T-helper 17 cell (primary cell): ENCODE data around the gene BMI1. TPM values are rescaled to one million over a fixed set of nuclear protein-coding genes. Genes with fewer than 3 reads are reported as not detected.

Experiments
- ATAC-seq: fragments of 150-1000 bp; cut with Tn5 transposase; 2 replicates; pipeline ENCODE4 v1.10.0; 2021; ENCODE audit warnings: mild to moderate bottlenecking, moderate library complexity
- DNase-seq, 3 donors: peaks; one replicate each; pipeline versions ENCODE4 v3.0.0 to v3.0.0-alpha.2; 2020 to 2021
- H3K9me3 ChIP-seq: one replicate; pipeline ENCODE4 v1.7.0; 2013; ENCODE audit warnings: low read length, mild to moderate bottlenecking; ENCODE audit not compliant: control insufficient read depth, poor library complexity, severe bottlenecking
- H3K27ac Mint-ChIP-seq: one replicate; pipeline ENCODE4 v1.8.0; 2022; ENCODE audit warnings: mild to moderate bottlenecking, moderate library complexity, mixed read lengths
- H3K27me3 Mint-ChIP-seq: one replicate; pipeline ENCODE4 v1.8.0; 2022; ENCODE audit warnings: mixed read lengths
- H3K36me3 Mint-ChIP-seq: one replicate; pipeline ENCODE4 v1.8.0; 2022; ENCODE audit warnings: low read depth, mixed read lengths
- H3K4me1 Mint-ChIP-seq: one replicate; pipeline ENCODE4 v1.8.0; 2022; ENCODE audit warnings: mild to moderate bottlenecking, mixed read lengths
- H3K4me3 Mint-ChIP-seq: one replicate; pipeline ENCODE4 v1.8.0; 2022; ENCODE audit warnings: mild to moderate bottlenecking, moderate library complexity, mixed read lengths
- total RNA-seq, 4 donors: library from RNA in 2 of 4; stranded (reverse) in 2 of 4; gene quantifications; one replicate each; pipeline ENCODE4 v1.2.3 and lab custom pipeline; 2022 to 2026

The BMI1 gene
- total RNA-seq, 2 donors from 2014 or later: 53.5 to 72.4 TPM

GRCh38 chr10:22335173-22335933, 14.5 kb downstream of the BMI1 start:
- Mint-ChIP-seq H3K4me1 (peaks cover 19% of the 10 kb centered on the region), H3K4me3 (peak overlapping the region; percentile 87), H3K27ac (peak overlapping the region; percentile 93), H3K27me3 (peaks cover 30% of the 10 kb centered on the region), H3K36me3 (no peaks in the 10 kb centered on the region)
- ATAC-seq (peak; percentile 90), DNase-seq (peak; percentile 54 to 62 (median 61))
- H3K9me3 ChIP-seq: no peaks in the 10 kb centered on the region

GRCh38 chr10:22338185-22338900, 17.4 kb downstream of the BMI1 start:
- H3K9me3 ChIP-seq: no peaks in the 10 kb centered on the region
- Mint-ChIP-seq H3K27ac (no peak overlapping the region), H3K36me3 (no peaks in the 10 kb centered on the region), H3K27me3 (peaks cover 48% of the 10 kb centered on the region), H3K4me3 (no peak overlapping the region), H3K4me1 (peaks cover 15% of the 10 kb centered on the region)
- ATAC-seq (no peak), DNase-seq (no peak)

DNA sequence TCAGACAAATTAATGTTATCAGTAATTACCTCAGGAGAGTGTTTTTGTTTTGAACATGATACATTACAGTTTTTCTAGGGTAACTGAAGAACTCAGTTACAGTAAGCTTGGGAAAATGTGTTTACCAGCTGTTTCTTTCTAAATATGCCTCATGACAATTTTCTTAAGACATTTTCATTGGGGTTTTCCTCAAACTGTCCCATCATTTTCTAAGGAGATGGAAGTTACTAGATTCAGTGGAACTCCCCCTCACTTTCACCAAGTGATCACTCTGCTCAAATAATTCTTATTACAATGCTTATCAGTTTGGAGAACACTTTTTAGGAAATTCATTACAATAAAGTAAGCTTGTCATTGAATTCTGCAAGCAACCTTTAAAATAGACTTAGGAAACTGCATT, 18.0 kb downstream of the BMI1 start:
- DNase-seq (no peak), ATAC-seq (no peak)
- Mint-ChIP-seq H3K36me3 (no peaks in the 10 kb centered on the region), H3K27ac (no peak overlapping the region), H3K4me1 (peaks cover 11% of the 10 kb centered on the region), H3K27me3 (peaks cover 54% of the 10 kb centered on the region), H3K4me3 (no peak overlapping the region)
- H3K9me3 ChIP-seq: peaks cover 2% of the 10 kb centered on the region

DNA sequence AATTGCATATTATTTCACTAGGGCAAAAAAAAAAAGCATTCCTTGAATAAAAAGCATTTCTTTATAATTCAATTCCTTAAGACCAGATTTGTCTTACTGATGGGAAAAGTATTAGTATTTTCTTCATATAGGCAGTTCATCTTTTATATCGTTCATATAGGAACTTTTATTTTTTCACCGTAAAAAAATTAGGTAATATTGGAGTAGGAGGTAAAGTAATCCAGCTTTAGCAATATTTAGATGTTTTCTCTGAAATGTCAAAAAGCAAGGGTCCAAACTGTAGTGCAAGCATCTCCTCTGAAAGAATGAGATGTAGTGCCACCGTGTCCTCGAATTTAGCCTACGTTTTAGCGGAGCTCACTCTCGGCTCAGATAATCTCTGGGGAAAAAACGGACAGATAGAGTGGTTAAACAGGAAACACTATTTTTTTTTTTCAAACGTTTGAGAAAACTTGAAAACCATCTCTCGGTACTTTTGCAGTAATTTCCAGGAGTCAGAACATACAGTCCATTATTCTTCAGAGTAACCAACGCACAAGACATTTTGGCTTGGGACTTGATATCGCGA, 18.9 kb downstream of the BMI1 start:
- Mint-ChIP-seq H3K36me3 (no peaks in the 10 kb centered on the region), H3K4me3 (peak overlapping the region; percentile 88), H3K27ac (peak overlapping the region; percentile 86), H3K27me3 (peaks cover 64% of the 10 kb centered on the region), H3K4me1 (peaks cover 11% of the 10 kb centered on the region)
- ATAC-seq (no peak), DNase-seq (no peak)
- H3K9me3 ChIP-seq: peaks cover 8% of the 10 kb centered on the region

DNA sequence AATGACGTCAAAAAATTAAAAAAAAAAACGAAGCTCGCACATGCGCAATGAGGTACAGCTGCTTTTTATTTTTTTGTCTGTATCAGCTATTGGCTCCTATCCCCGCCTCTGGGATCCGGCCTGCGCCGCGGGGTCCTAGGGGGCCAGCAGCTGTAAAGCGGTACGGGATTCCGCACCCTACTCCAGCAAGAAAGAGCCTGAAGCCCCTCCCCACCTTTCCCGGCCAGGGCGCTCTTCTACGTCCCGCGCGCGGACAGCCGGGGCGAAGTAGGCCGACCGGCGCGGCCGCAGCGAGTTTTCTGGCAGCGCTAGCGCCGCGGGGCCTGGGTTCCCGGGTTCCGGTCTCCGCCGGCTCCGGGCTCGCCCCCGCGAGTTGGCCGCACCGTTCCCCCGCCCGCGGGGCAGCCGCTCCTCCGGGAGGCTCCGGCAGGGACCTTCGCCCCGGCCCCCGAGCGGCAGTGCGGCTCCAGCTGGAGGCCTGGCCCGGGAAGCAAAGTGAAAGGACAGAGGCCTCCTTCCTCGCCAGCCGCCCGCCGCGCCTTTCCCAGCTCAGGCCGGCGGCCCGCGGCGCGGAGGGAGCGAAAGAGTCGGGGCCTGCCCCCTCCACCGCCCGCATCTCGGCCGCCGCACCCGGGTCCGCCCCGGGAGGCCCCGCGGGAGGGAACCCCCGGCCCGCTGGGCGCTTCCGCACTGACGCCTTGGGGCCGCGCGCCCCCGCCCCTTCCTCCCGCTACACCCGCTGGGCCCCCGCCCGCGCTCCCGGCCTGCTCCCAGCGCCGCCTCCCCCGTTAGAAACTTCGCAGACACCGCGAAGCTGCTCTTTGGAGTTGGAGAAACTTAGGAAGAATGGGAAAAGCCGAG, 19.7 kb downstream of the BMI1 start:
- H3K36me3 Mint-ChIP-seq: no peaks in the 10 kb centered on the region
- ATAC-seq: peak; percentile 60
- peaks cover 11% of the 10 kb centered on the region for H3K4me1 Mint-ChIP-seq
- H3K27ac Mint-ChIP-seq: peak overlapping the region; percentile 86
- peak; percentile 35 to 53 (median 52) for DNase-seq
- peaks cover 66% of the 10 kb centered on the region for H3K27me3 Mint-ChIP-seq
- peak overlapping the region; percentile 88 for H3K4me3 Mint-ChIP-seq
- peaks cover 8% of the 10 kb centered on the region for H3K9me3 ChIP-seq

GRCh38 chr10:22341190-22341925, 20.5 kb downstream of the BMI1 start:
- ATAC-seq (no peak), DNase-seq (no peak)
- peaks cover 74% of the 10 kb centered on the region for H3K27me3 Mint-ChIP-seq
- H3K36me3 Mint-ChIP-seq: peaks cover under 1% of the 10 kb centered on the region
- H3K9me3 ChIP-seq: peaks cover 8% of the 10 kb centered on the region
- peak overlapping the region; percentile 70 for H3K4me3 Mint-ChIP-seq
- H3K4me1 Mint-ChIP-seq: peaks cover 9% of the 10 kb centered on the region
- H3K27ac Mint-ChIP-seq: peak overlapping the region; percentile 73

GRCh38 chr10:22341926-22342196, 21.0 kb downstream of the BMI1 start:
- peaks cover 8% of the 10 kb centered on the region for H3K9me3 ChIP-seq
- DNase-seq: no peak
- H3K36me3 Mint-ChIP-seq: peaks cover 2% of the 10 kb centered on the region
- peak overlapping the region; percentile 70 for H3K4me3 Mint-ChIP-seq
- peaks cover 9% of the 10 kb centered on the region for H3K4me1 Mint-ChIP-seq
- peak overlapping the region; percentile 73 for H3K27ac Mint-ChIP-seq
- ATAC-seq: no peak
- peaks cover 74% of the 10 kb centered on the region for H3K27me3 Mint-ChIP-seq

DNA sequence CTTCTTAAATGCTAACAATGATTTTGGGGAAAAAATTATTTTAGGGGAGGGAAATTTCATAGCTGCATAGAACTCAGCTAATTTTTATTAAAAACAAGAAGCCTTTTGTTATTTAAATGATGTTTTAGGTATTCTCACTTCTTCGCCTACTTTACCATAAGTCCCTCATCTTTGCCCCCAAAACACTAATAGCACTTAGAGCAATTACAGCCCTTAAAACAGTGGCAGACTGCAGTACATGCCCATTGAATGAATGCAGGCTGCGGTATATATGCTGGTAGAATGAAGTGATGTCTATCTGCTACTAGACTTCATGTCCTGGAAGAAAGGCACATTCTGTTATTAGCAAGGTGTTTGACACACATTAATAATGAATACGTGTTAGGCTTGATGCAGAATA, 21.5 kb downstream of the BMI1 start:
- H3K36me3 Mint-ChIP-seq: peaks cover 2% of the 10 kb centered on the region
- H3K4me3 Mint-ChIP-seq: no peak overlapping the region
- DNase-seq (no peak), ATAC-seq (no peak)
- H3K9me3 ChIP-seq: peaks cover 8% of the 10 kb centered on the region
- peaks cover 9% of the 10 kb centered on the region for H3K4me1 Mint-ChIP-seq
- peaks cover 72% of the 10 kb centered on the region for H3K27me3 Mint-ChIP-seq
- peak overlapping the region; percentile 73 for H3K27ac Mint-ChIP-seq

DNA sequence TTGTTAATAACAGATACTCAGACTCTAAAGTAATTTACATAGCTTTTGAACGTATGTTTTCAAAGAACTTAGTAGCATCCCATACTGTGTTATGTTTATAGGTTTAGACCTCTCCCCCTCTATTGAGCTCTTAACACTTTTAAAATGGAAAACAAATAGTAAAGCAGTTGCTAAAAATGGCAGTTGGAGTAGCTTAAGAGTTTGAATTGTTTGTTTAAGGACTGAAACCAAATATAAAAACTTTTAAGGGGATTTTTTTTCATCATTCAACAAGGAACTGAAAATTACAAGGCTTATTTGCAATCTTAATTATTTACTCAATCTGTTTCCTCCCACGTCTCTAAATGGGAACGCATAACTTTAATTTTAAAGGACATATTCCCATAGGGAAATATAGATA, 22.8 kb downstream of the BMI1 start:
- Mint-ChIP-seq H3K4me3 (no peak overlapping the region), H3K27me3 (peaks cover 61% of the 10 kb centered on the region), H3K4me1 (peaks cover 9% of the 10 kb centered on the region), H3K27ac (peak overlapping the region; percentile 48), H3K36me3 (peaks cover 2% of the 10 kb centered on the region)
- H3K9me3 ChIP-seq: peaks cover 8% of the 10 kb centered on the region
- no peak for ATAC-seq
- no peak for DNase-seq

DNA sequence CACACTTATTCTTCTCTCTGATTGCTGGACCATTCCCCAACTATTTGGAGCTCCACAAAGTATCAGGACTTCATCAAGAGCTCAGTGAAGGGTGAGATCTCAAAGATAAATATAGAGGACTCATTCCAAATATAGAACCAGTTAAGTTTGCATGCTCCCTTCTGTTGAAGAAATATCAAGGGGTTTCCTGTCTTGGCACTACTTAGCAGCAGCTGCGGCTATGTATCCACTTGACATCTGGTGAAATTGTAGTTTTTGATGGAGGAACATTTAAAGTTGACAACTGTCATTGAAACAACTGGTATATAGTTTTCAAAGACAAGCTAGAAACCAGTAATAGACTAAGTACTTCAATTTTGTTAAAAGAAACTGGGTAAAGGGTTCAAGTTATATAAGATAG, 23.4 kb downstream of the BMI1 start:
- H3K4me1 Mint-ChIP-seq: peaks cover 9% of the 10 kb centered on the region
- peak overlapping the region; percentile 48 for H3K27ac Mint-ChIP-seq
- DNase-seq: no peak
- H3K4me3 Mint-ChIP-seq: peak overlapping the region; percentile 55
- no peak for ATAC-seq
- peaks cover 2% of the 10 kb centered on the region for H3K36me3 Mint-ChIP-seq
- peaks cover 8% of the 10 kb centered on the region for H3K9me3 ChIP-seq
- peaks cover 59% of the 10 kb centered on the region for H3K27me3 Mint-ChIP-seq

DNA sequence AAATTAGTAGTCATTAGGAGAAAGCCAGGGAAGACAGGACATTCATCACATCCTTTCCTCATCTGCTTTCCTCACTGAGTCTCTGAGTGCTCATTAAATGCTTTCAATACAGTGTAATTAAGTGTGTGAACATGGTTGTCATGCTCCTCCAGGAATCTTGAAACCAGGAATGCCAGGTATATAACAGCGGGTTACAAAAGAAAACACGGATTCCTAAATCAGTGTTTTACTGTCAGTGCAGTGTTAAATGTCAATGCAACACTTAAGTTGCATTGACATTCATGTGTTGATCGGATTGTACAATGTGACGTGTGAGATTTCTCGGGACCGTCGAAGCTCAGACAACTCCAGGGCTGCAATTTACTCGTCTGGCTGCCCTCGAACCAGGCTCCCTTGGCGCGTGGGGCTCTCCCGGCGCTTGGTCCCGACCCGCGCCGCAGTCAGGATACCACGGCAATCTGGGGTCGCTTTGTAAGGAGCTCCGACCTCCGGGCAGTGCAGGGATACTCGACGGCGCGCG, 23.9 kb downstream of the BMI1 start:
- Mint-ChIP-seq H3K4me3 (peak overlapping the region; percentile 55), H3K36me3 (peaks cover 2% of the 10 kb centered on the region), H3K27me3 (peaks cover 58% of the 10 kb centered on the region), H3K27ac (peak overlapping the region; percentile 48), H3K4me1 (peaks cover 9% of the 10 kb centered on the region)
- peaks cover 8% of the 10 kb centered on the region for H3K9me3 ChIP-seq
- DNase-seq (no peak), ATAC-seq (no peak)

- DNase-seq (peak in 2 of 3 donors; percentile 23 to 32), ATAC-seq (peak; percentile 23)
- H3K4me3 Mint-ChIP-seq: peak within 1 kb of the TSS; percentile 55
- H3K36me3 Mint-ChIP-seq: peaks cover 2% of the 10 kb centered on the region
- H3K9me3 ChIP-seq: peaks cover 8% of the 10 kb centered on the region
- H3K27ac Mint-ChIP-seq: peak within 1 kb of the TSS; percentile 48
- H3K4me1 Mint-ChIP-seq: peaks cover 4% of the 10 kb centered on the region
- H3K27me3 Mint-ChIP-seq: peaks cover 52% of the 10 kb centered on the region
Observed at GRCh38 chr10:22345301-22346095, 24.6 kb downstream of the BMI1 start, which contains the start of gene SPAG6. Gene SPAG6 (plus strand): TSS chr10:22345496. CDS start chr10:22345612, 116 bp downstream.
